ENCODE results near the gene TEX55.
"Not testable (repeated sequence)": the region's sequence is repeated elsewhere in the genome, so short reads cannot be mapped to it uniquely, and the experiment has no call there.

Gene TEX55

GRCh38 chr3:119161240-119161639 lies 15.3 kb downstream of the TEX55 start:
- no peak for DNase-seq

DNA sequence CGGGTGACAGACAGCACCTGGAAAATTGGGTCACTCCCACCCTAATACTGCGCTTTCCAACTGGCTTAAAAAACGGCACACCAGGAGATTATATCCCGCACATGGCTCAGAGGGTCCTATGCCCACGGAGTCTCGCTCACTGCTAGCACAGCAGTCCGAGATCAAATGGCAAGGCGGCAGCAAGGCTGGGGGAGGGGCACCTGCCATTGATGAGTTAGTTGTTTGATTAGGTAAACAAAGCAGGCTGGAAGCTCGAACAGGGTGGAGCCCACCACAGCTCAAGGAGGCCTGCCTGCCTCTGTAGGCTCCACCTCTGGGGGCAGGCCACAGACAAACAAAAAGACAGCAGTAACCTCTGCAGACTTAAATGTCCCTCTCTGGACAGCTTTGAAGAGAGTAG lies 18.8 kb downstream of the TEX55 start:
- DNase-seq = not testable (repeated sequence)

- no peak for DNase-seq
Measured at GRCh38 chr3:119170821-119171220, 24.9 kb downstream of the TEX55 start.

GRCh38 chr3:119173325-119173724 lies 27.4 kb downstream of the TEX55 start, which contains the start of gene UPK1B:
Gene UPK1B, plus strand, starts transcription at chr3:119173598. Its CDS starts 13,144 bp downstream, at chr3:119186742.
- peak; percentile 85 for DNase-seq

GRCh38 chr3:119175872-119176756 lies 30.1 kb downstream of the TEX55 start:
- DNase-seq = peak; percentile 80

- DNase-seq = no peak
Measured at GRCh38 chr3:119176778-119177177, 30.8 kb downstream of the TEX55 start.

DNA sequence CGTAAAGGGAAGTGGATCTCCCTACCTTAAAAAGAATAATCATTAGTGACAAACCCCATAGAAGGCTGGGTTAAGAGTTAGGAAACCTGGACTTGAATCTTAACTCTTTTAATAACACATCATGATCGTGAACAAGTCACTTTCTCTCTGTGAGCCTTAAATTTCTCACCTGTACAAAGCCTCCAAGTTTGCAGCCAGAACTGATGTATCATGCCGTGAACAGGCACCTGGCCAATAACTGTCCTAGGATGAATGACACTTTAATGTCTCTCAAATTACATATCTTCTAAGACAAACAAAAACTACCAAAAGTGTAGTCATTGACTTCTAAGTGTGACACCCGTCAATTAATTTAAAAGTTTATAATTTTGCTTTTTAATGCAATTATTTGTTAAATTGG lies 31.4 kb downstream of the TEX55 start:
- DNase-seq = no peak

DNA sequence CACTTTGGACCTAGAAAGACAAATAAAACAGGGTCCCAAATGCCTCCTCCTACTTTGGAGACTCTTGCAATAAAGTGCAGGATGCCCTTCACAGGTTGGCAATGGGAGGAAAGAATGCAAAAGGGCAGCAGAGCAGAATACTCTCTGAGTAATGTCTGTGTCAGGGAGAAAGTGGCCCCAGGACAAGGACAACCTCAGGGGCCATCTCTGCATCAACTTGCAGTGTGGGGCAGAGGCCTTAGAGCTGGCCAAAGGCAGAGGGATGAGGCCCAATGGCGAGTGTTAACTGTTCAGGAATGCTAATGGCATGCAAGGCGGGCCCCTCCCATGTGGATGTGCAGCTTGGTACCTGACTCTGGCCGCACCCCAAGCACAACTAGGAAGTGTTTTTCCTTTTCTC lies 35.8 kb downstream of the TEX55 start:
- peak; percentile 83 for DNase-seq

DNA sequence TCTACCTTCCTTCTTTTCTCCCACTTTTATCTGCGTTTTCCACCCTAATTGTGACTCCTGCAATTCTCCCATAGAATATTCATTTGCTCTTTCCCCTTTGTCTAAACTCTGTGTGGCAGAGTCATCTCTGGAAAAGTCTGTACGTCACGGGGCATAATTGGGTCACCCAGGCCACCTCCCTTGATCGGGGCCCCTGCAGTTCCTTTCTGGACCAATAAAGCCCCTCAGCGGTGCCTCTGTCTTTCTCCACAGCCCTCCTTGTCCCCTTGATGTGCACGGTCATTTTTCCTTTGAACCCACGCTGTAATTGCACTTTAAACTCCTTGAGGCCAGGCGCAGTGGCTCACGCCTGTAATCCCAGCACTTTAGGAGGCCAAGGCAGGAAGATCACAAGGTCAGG lies 38.1 kb downstream of the TEX55 start:
- DNase-seq = no peak

- DNase-seq = peak; percentile 77
Measured at GRCh38 chr3:119184796-119185570, 39.0 kb downstream of the TEX55 start.

DNA sequence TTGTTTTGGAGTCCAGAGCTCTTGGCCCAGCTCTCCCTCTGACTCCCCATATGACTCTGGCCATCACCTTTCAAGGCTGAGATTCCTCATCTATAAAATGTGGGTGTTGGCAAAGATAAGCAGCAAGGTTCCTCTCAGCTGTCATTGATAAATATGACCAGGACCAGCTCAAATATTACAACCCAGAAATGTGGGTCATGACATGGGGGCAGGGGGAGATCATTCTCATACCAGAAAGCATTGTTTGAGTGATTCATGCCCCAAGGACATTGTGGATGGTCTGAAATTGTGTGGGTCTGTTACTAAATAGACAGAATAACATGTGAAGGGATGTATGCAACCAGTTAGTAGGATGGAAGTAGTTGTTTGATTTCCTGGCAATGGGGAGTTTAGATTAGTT lies 41.3 kb downstream of the TEX55 start:
- DNase-seq = peak; percentile 63

- DNase-seq = no peak
Measured at GRCh38 chr3:119191800-119192199, 45.8 kb downstream of the TEX55 start.

GRCh38 chr3:119194237-119195150 lies 48.5 kb downstream of the TEX55 start:
- DNase-seq = no peak

DNA sequence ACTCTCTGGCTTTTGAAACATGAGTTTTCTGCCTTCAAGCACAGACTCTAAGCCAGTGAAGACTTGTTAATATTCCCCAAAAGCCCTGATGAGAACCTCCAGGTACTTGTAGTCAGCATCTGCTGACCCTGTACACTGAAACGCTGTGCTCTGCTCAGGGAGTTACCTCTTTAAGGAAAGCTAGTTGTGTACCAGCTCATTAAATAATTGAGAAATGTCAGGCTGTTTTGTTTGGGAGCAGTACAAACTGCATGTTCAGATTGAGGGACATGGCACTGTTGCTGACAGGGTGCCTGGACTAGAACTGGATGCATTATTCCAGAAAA lies 49.1 kb downstream of the TEX55 start:
- no peak for DNase-seq

DNA sequence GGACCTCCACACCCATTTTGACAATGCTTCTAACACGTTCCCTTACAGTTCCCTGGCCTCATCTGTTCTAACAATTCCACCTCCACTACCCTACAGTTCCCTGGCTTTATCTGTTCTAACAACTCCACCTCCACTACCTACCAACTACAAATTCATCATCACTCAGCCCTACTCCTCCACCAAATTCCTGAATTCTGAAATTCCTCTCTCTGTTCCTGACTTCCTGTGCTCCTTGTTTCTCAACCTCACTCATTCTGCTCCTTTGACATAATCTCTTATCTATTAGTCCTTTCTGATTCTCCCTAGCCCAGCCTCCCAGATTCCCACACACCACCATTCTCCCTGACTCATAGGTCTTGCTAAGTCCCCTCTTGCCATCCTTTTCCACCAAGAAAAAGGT lies 49.9 kb downstream of the TEX55 start:
- DNase-seq = peak; percentile 82
